ENCODE results near the gene PRR5L.

PRR5L gene

DNA sequence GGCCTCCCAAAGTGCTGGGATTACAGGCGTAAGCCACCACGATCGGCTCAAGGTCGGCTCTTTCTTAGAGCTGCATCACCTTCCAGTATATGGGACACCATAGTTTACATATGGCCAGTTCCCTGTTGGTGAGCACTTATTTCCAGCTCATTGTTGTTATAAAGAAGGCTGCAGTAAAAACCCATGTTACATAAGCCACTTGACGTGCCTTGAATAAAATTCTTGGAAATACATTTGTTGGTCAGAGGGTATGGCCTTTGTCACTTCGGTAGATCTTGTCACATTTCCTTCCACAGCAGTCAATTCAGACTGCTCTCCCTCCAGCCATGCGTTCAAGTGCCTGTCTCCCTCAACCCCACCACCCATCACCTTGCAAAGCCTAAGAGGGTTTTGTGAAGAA lies 92.9 kb downstream of the PRR5L start:
- H3K4me3 ChIP-seq (ENCODE audit: low read depth, low read length) = no peak overlapping the region
- TF ChIP-seq, protein P1, sequence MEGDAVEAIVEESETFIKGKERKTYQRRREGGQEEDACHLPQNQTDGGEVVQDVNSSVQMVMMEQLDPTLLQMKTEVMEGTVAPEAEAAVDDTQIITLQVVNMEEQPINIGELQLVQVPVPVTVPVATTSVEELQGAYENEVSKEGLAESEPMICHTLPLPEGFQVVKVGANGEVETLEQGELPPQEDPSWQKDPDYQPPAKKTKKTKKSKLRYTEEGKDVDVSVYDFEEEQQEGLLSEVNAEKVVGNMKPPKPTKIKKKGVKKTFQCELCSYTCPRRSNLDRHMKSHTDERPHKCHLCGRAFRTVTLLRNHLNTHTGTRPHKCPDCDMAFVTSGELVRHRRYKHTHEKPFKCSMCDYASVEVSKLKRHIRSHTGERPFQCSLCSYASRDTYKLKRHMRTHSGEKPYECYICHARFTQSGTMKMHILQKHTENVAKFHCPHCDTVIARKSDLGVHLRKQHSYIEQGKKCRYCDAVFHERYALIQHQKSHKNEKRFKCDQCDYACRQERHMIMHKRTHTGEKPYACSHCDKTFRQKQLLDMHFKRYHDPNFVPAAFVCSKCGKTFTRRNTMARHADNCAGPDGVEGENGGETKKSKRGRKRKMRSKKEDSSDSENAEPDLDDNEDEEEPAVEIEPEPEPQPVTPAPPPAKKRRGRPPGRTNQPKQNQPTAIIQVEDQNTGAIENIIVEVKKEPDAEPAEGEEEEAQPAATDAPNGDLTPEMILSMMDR (IDR thresholded peaks at IDR 0.05; ENCODE audit: control insufficient read depth, extremely low read depth, insufficient read depth) = no peak
- DNase-seq (ENCODE audit: low read depth) = no peak

DNA sequence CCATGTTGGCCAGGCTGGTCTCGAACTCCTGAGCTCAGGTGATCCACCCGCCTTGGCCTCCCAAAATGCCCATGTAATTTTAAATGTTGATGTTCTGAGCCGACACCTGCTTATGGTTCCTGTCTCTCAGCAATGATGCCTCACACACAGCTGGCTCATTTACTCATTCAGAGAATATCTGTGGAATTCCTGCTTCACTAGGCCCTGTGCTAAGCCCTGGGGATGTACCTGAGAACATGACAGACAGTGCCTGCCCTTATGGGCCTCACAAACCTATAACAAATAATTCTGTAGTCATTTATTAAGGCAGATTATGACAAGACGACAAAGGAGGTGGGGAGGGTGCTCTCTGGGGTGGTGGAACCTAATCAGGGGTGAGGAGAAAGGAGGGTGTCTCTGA lies 93.7 kb downstream of the PRR5L start:
- no peak for DNase-seq (ENCODE audit: low read depth)
- H3K4me3 ChIP-seq (ENCODE audit: low read depth, low read length) = no peak overlapping the region
- TF ChIP-seq, protein P1 (IDR thresholded peaks at IDR 0.05; ENCODE audit: control insufficient read depth, extremely low read depth, insufficient read depth) = no peak

DNA sequence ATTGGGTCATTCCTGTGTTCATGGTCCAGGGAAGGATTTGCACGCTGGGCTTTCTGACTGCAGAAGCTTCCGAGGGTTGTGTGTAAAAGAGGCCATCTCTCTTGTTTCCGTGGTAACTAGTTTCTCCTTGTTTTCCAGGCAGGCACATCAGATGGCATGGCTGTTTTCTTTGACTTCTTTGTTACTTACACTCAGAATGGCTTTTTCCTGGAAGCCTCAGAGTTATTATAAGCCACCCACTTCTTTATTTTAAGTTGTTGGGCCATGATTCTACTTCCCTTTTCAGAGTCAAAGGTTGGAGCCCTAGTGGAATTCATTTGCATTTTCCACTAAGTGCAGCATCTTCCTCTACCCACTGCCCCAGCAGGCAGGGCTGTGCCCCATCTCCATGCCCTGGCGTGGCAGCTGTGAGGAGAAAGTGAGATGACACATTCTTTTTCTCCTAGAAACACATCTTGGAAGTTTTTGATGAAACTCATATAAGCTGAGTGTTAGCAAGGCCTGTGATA lies 94.9 kb downstream of the PRR5L start:
- H3K4me3 ChIP-seq (ENCODE audit: low read depth, low read length) = no peak overlapping the region
- DNase-seq (ENCODE audit: low read depth) = no peak
- TF ChIP-seq, protein P1 (IDR thresholded peaks at IDR 0.05; ENCODE audit: control insufficient read depth, extremely low read depth, insufficient read depth) = no peak

DNA sequence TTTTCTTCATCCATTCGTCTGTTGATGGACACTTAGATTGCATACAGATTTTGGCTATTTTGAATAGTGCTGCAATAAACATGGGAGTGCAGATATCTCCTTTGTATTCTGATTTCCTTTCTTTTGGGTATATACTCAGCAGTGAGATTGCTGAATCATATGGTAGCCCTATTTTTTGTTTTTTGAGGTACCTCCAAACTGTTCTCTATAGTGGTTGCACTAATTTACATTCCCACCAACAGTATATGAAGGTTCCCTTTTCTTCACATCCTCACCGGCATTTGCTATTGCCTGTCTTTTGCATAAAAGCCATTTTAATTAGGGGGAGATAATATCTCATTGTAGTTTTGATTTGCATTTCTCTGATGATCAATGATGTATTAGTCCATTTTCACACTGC lies 96.1 kb downstream of the PRR5L start:
- TF ChIP-seq, protein P1 (IDR thresholded peaks at IDR 0.05; ENCODE audit: control insufficient read depth, extremely low read depth, insufficient read depth) = no peak
- no peak for DNase-seq (ENCODE audit: low read depth)
- H3K4me3 ChIP-seq (ENCODE audit: low read depth, low read length) = no peak overlapping the region

DNA sequence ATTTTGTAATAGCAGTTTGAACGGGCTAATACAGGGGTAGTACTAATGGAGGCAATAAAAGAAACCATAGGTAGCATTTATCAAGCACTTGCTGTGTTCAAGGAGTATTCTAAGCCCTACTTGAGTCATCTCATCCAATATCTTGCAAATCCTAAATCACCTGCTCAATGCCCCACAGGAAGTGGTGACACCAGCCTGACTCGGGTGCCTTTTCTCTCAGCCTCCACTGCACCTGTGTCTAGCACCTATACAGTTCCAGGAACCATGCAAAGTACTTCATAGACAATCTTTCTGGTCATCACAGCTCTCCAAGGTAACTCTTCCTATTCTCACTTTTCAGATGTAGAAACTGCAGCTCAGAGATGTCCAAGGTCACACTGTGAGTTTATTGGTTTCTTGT lies 98.0 kb downstream of the PRR5L start:
- no peak for DNase-seq (ENCODE audit: low read depth)
- TF ChIP-seq, protein P1 (IDR thresholded peaks at IDR 0.05; ENCODE audit: control insufficient read depth, extremely low read depth, insufficient read depth) = no peak
- H3K4me3 ChIP-seq (ENCODE audit: low read depth, low read length) = no peak overlapping the region

DNA sequence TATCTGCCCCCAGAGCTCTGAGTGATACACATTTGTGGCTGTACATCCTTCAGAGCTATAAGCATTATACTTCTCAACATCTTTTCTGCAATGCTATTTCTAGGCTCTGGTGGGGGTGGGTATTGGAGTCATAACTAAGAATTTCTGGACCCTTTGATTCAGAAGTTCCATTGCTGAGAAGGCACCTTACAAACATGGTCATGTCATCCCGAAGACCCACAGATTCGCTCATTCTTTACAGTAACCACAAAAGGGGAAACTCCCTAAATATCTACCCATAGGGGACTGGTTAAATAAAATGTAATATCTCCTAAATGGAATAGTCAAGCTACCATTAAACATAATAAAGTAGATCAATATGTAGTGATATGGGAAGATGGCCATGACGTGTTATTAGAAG lies 98.8 kb downstream of the PRR5L start:
- TF ChIP-seq, protein P1 (IDR thresholded peaks at IDR 0.05; ENCODE audit: control insufficient read depth, extremely low read depth, insufficient read depth) = no peak
- H3K4me3 ChIP-seq (ENCODE audit: low read depth, low read length) = no peak overlapping the region
- DNase-seq (ENCODE audit: low read depth) = no peak

DNA sequence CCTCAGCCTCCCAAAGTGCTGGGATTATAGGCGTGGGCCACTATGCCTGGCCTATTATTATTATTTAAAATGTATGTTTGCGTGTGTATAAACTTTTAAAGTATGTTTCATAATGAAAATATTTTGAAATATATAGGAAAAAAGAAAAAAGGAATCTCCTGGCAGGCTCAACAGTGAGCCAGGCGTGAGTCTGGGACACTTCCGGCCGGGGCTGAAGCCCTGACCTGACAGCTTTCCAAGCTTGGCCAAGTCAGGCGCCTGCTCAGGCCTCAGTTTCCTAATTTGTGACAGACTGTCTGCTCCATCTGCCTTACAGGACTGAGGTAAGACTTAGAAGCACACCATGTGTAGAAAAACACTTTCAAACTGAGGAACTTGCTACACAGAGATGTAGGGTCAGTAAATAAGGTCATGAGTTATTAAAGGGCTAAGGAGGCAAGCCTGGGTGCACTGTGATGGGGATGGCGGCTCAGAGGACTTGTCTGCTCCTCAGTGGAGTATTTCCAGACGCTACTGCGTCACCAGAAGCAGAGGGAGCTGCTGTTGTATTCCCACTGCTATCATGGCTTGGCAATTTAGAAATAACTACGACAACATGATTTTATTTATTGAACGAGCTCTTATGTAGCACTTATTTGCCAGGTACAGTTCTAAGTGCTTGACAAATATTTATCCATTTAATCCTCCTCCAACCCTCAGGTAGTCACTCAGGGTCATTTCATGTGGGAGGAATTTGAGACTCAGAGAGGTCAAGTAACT lies 100.1 kb downstream of the PRR5L start:
- no peak overlapping the region for H3K4me3 ChIP-seq (ENCODE audit: low read depth, low read length)
- no peak for DNase-seq (ENCODE audit: low read depth)
- TF ChIP-seq, protein P1 (IDR thresholded peaks at IDR 0.05; ENCODE audit: control insufficient read depth, extremely low read depth, insufficient read depth) = no peak
